ENCODE measurements around the gene NDUFV1. TPM values are rescaled to one million over a fixed set of nuclear protein-coding genes. Genes with fewer than 3 reads are reported as not detected.
"Not testable (repeated sequence)": the region's sequence is repeated elsewhere in the genome, so short reads cannot be mapped to it uniquely, and the experiment has no call there.

NDUFV1 gene
- 273 TPM for total RNA-seq

GRCh38 chr11:67606492-67607295, at the start of gene NDUFV1:
Gene NDUFV1 (plus strand): TSS chr11:67606936. CDS start chr11:67607005, 69 bp downstream.
- DNase-seq, result peak; percentile 98

GRCh38 chr11:67558084-67558772, 48.5 kb upstream of the NDUFV1 start:
- peak; percentile 74 for DNase-seq

GRCh38 chr11:67561971-67562619, 44.6 kb upstream of the NDUFV1 start:
- DNase-seq, result no peak

GRCh38 chr11:67562963-67563704, 43.6 kb upstream of the NDUFV1 start:
- no peak for DNase-seq

GRCh38 chr11:67563705-67564114, 43.0 kb upstream of the NDUFV1 start:
- DNase-seq, result not testable (repeated sequence)

- DNase-seq, result no peak
These were observed 42.5 kb upstream of the NDUFV1 start for GRCh38 chr11:67564230-67564629.

- no peak for DNase-seq
These were observed 35.3 kb upstream of the NDUFV1 start for GRCh38 chr11:67571443-67571842.

GRCh38 chr11:67572305-67572704, 34.4 kb upstream of the NDUFV1 start:
- DNase-seq, result no peak

GRCh38 chr11:67572747-67573419, 33.9 kb upstream of the NDUFV1 start:
- peak; percentile 67 for DNase-seq

GRCh38 chr11:67574938-67575337, 31.8 kb upstream of the NDUFV1 start:
- DNase-seq, result no peak

- no peak for DNase-seq
These were observed 29.8 kb upstream of the NDUFV1 start for GRCh38 chr11:67576735-67577475.

- DNase-seq, result no peak
These were observed 28.8 kb upstream of the NDUFV1 start for GRCh38 chr11:67577951-67578350.

GRCh38 chr11:67581469-67581868, 25.3 kb upstream of the NDUFV1 start:
- peak; percentile 17 for DNase-seq

- DNase-seq, result no peak
These were observed 24.7 kb upstream of the NDUFV1 start for GRCh38 chr11:67582011-67582410.

GRCh38 chr11:67583247-67584204, 23.2 kb upstream of the NDUFV1 start, which contains the start of gene GSTP1:
Gene GSTP1 (plus strand): TSS chr11:67583812. CDS start chr11:67583844, 32 bp downstream.
- DNase-seq, result peak; percentile 97

- peak; percentile 82 for DNase-seq
These were observed 22.4 kb upstream of the NDUFV1 start for GRCh38 chr11:67584205-67584880.

GRCh38 chr11:67584881-67585873, 21.6 kb upstream of the NDUFV1 start:
- no peak for DNase-seq

- DNase-seq, result no peak
These were observed 20.8 kb upstream of the NDUFV1 start for GRCh38 chr11:67585911-67586310.

All from tongue (tissue), 2 donors.